ENCODE results near the gene RNF222. TPM values are rescaled to one million over a fixed set of nuclear protein-coding genes. Genes with fewer than 3 reads are reported as not detected.
A peak's percentile ranks its signal among the peaks of the same experiment; 100 is the strongest.

The RNF222 gene
- total RNA-seq, 1 donor from 2014 or later = not detected

DNA sequence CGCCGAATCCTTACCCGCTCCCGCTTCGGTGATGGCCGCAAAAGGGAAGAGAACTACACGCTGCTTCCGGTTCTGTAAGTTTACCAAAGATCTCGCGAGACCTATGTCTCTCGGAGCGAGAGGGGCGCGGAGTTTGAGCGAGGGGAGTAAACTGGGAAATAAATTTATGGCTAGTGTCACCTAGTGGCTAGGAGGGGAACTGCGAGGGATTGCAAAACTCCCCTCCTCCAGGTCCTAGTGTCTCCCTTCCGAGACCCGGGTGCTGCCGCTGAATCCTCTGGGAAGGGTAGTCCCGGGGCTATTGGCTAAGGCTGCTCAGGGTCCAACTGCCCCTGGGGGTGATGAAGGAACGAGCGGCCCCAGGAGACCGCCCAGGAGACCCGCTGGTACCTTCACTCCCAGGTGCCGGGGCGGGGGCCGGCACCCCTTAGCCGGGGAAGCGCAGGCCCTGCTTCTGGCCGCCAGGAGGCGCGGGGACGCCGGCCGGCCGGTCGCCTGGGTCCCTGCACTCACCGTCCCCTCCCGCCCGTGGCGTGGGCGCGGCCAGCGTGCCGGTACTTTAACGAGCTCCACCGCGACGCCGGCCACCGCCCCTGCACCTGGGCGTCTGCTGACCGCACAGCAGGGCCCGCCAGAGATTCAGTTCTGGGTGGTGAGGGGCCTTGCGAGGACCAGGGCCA lies 14.3 kb downstream of the RNF222 start, which contains the start of gene RPL26:
Gene RPL26 (minus strand): TSS at position 51 of the 680 bp plus-strand sequence. CDS start 883 bp downstream, outside the sequence.
- Mint-ChIP-seq H3K27ac (ENCODE audit: unreplicated experiment) (peak within 1 kb of the TSS; percentile 99), H3K4me1 (ENCODE audit: low read depth, unreplicated experiment) (peaks cover 35% of the 10 kb centered on the region), H3K4me3 (ENCODE audit: unreplicated experiment) (peak within 1 kb of the TSS; percentile 100), H3K9me3 (ENCODE audit: unreplicated experiment) (no peaks in the 10 kb centered on the region), H3K27me3 (ENCODE audit: low read depth, unreplicated experiment) (no peaks in the 10 kb centered on the region), H3K36me3 (ENCODE audit: low read depth, unreplicated experiment) (peaks cover 10% of the 10 kb centered on the region)
- Histone ChIP-seq H3K4me2 (ENCODE audit: low read length) (peak within 1 kb of the TSS; percentile 94), H3K27ac (ENCODE audit: low read depth, low read length) (peak within 1 kb of the TSS; percentile 81), H3K4me1 (ENCODE audit: insufficient read depth, low read length) (peaks cover 30% of the 10 kb centered on the region), H2AFZ (ENCODE audit: low read depth, low read length) (peak within 1 kb of the TSS; percentile 92), H3K36me3 (ENCODE audit: insufficient read depth, low read length) (peaks cover 32% of the 10 kb centered on the region), H3K27me3 (ENCODE audit: insufficient read depth, low read length) (no peaks in the 10 kb centered on the region), H4K20me1 (ENCODE audit: insufficient read depth, low read length) (peaks cover 43% of the 10 kb centered on the region), H3K79me2 (ENCODE audit: insufficient read depth, low read length) (peaks cover 47% of the 10 kb centered on the region), H3K4me3 (ENCODE audit: insufficient read depth, low read depth, low read length) (peak within 1 kb of the TSS; percentile 97), H3K9ac (ENCODE audit: low read length) (peak within 1 kb of the TSS; percentile 98), H3K9me3 (ENCODE audit: insufficient read depth, low read depth, low read length) (no peaks in the 10 kb centered on the region)
- TF ChIP-seq, protein P1, sequence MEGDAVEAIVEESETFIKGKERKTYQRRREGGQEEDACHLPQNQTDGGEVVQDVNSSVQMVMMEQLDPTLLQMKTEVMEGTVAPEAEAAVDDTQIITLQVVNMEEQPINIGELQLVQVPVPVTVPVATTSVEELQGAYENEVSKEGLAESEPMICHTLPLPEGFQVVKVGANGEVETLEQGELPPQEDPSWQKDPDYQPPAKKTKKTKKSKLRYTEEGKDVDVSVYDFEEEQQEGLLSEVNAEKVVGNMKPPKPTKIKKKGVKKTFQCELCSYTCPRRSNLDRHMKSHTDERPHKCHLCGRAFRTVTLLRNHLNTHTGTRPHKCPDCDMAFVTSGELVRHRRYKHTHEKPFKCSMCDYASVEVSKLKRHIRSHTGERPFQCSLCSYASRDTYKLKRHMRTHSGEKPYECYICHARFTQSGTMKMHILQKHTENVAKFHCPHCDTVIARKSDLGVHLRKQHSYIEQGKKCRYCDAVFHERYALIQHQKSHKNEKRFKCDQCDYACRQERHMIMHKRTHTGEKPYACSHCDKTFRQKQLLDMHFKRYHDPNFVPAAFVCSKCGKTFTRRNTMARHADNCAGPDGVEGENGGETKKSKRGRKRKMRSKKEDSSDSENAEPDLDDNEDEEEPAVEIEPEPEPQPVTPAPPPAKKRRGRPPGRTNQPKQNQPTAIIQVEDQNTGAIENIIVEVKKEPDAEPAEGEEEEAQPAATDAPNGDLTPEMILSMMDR (IDR thresholded peaks at IDR 0.05; ENCODE audit: insufficient read depth, low read depth, low read length) = peak; percentile 96
- no peak for TF ChIP-seq EZH2 (IDR thresholded peaks at IDR 0.05; ENCODE audit: insufficient read depth, low read length)
- no peak for FAIRE-seq
- peak; percentile 92 for DNase-seq (ENCODE audit: low read depth)

DNA sequence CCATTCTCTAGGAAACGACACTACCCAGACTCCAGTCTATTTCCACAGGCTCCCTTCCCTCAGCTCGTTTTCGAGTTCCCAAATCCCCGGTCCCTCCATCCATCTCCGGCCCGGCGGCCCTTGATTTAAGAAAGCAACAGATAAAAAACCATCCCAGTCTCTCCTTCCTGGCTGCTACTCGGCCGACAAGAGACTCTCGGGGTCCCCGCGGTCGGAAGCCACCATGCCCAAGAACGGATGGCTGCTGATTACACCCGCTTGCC lies 14.8 kb downstream of the RNF222 start:
- FAIRE-seq (no peak), DNase-seq (ENCODE audit: low read depth) (no peak)
- no peaks in the 10 kb centered on the region for H3K27me3 ChIP-seq (ENCODE audit: insufficient read depth, low read length)
- TF ChIP-seq EZH2 (IDR thresholded peaks at IDR 0.05; ENCODE audit: insufficient read depth, low read length) = no peak
- TF ChIP-seq, protein P1 (IDR thresholded peaks at IDR 0.05; ENCODE audit: insufficient read depth, low read depth, low read length) = no peak
- peak overlapping the region; percentile 44 for H2AFZ ChIP-seq (ENCODE audit: low read depth, low read length)
- Mint-ChIP-seq H3K9me3 (ENCODE audit: unreplicated experiment) (no peaks in the 10 kb centered on the region), H3K4me3 (ENCODE audit: unreplicated experiment) (peak overlapping the region; percentile 100), H3K27ac (ENCODE audit: unreplicated experiment) (peak overlapping the region; percentile 99), H3K36me3 (ENCODE audit: low read depth, unreplicated experiment) (peaks cover 10% of the 10 kb centered on the region), H3K27me3 (ENCODE audit: low read depth, unreplicated experiment) (no peaks in the 10 kb centered on the region), H3K4me1 (ENCODE audit: low read depth, unreplicated experiment) (peaks cover 35% of the 10 kb centered on the region)
- peak overlapping the region; percentile 98 for H3K9ac ChIP-seq (ENCODE audit: low read length)
- peaks cover 30% of the 10 kb centered on the region for H3K4me1 ChIP-seq (ENCODE audit: insufficient read depth, low read length)
- H3K4me3 ChIP-seq (ENCODE audit: insufficient read depth, low read depth, low read length) = peak overlapping the region; percentile 97
- H3K9me3 ChIP-seq (ENCODE audit: insufficient read depth, low read depth, low read length) = no peaks in the 10 kb centered on the region
- H3K36me3 ChIP-seq (ENCODE audit: insufficient read depth, low read length) = peaks cover 33% of the 10 kb centered on the region
- H3K27ac ChIP-seq (ENCODE audit: low read depth, low read length) = peak overlapping the region; percentile 81
- H3K79me2 ChIP-seq (ENCODE audit: insufficient read depth, low read length) = peaks cover 48% of the 10 kb centered on the region
- peaks cover 48% of the 10 kb centered on the region for H4K20me1 ChIP-seq (ENCODE audit: insufficient read depth, low read length)
- H3K4me2 ChIP-seq (ENCODE audit: low read length) = peak overlapping the region; percentile 94
